Endothelial cell (in vitro differentiated cells): ENCODE results near the gene GPR37L1. TPM values are rescaled to one million over a fixed set of nuclear protein-coding genes. Genes with fewer than 3 reads are reported as not detected.

Source experiments
- DNase-seq: peaks from one replicate; pipeline ENCODE4 v3.0.0; 2021; ENCODE audit warnings: low spot score
- H3K27ac Mint-ChIP-seq: one replicate; pipeline ENCODE4 v1.8.0; 2021; ENCODE audit warnings: mixed read lengths, inconsistent platforms; ENCODE audit not compliant: unreplicated experiment
- H3K27me3 Mint-ChIP-seq: one replicate; pipeline ENCODE4 v1.8.0; 2021; ENCODE audit warnings: mild to moderate bottlenecking, moderate library complexity, mixed read lengths, inconsistent platforms; ENCODE audit not compliant: unreplicated experiment
- H3K36me3 Mint-ChIP-seq: one replicate; pipeline ENCODE4 v1.8.0; 2021; ENCODE audit warnings: mild to moderate bottlenecking, low read depth, mixed read lengths, inconsistent platforms; ENCODE audit not compliant: unreplicated experiment
- H3K4me1 Mint-ChIP-seq: one replicate; pipeline ENCODE4 v1.8.0; 2021; ENCODE audit warnings: mild to moderate bottlenecking, mixed read lengths, inconsistent platforms; ENCODE audit not compliant: unreplicated experiment
- H3K4me3 Mint-ChIP-seq: one replicate; pipeline ENCODE4 v1.8.0; 2021; ENCODE audit warnings: mild to moderate bottlenecking, mixed read lengths, inconsistent platforms; ENCODE audit not compliant: unreplicated experiment
- H3K9me3 Mint-ChIP-seq: one replicate; pipeline ENCODE4 v1.8.0; 2021; ENCODE audit warnings: mixed read lengths, inconsistent platforms; ENCODE audit not compliant: unreplicated experiment
- CTCF ChIP-seq: fragments of 200-600 bp; sonication (generic); IDR thresholded peaks from one replicate; pipeline ENCODE4 v1.5.0; 2021; ENCODE audit warnings: antibody characterized with exemption; ENCODE audit not compliant: unreplicated experiment
- total RNA-seq: library from RNA; stranded (reverse); fragmentation: NEBNext Ultra II Directional; extraction: Animal tissue kit (Norgen Biotek cat#: 25700); gene quantifications from one replicate; pipeline ENCODE4 v1.2.1, GENCODE V29; 2021; ENCODE audit not compliant: unreplicated experiment

The GPR37L1 gene
- total RNA-seq, 1 donor from 2014 or later, result not detected

- Mint-ChIP-seq H3K27ac (no peak overlapping the region), H3K9me3 (no peaks in the 10 kb centered on the region), H3K4me3 (peak overlapping the region; percentile 57), H3K4me1 (no peaks in the 10 kb centered on the region), H3K27me3 (peaks cover 2% of the 10 kb centered on the region), H3K36me3 (peaks cover 10% of the 10 kb centered on the region)
- DNase-seq, result no peak
- TF ChIP-seq CTCF, result no peak
Measured at GRCh38 chr1:202133001-202133400, 10.3 kb downstream of the GPR37L1 start.

- DNase-seq, result no peak
- Mint-ChIP-seq H3K27ac (no peak overlapping the region), H3K4me1 (peaks cover under 1% of the 10 kb centered on the region), H3K27me3 (peaks cover 3% of the 10 kb centered on the region), H3K4me3 (peak overlapping the region; percentile 57), H3K36me3 (peaks cover 14% of the 10 kb centered on the region), H3K9me3 (no peaks in the 10 kb centered on the region)
- no peak for TF ChIP-seq CTCF
Measured at GRCh38 chr1:202133496-202133895, 10.8 kb downstream of the GPR37L1 start.

GRCh38 chr1:202133989-202134388 is 11.3 kb downstream of the GPR37L1 start:
- Mint-ChIP-seq H3K27me3 (peaks cover 3% of the 10 kb centered on the region), H3K9me3 (no peaks in the 10 kb centered on the region), H3K4me1 (peaks cover 2% of the 10 kb centered on the region), H3K36me3 (peaks cover 16% of the 10 kb centered on the region), H3K27ac (no peak overlapping the region), H3K4me3 (no peak overlapping the region)
- TF ChIP-seq CTCF, result no peak
- DNase-seq, result no peak

GRCh38 chr1:202134645-202135172 is 12.0 kb downstream of the GPR37L1 start:
- Mint-ChIP-seq H3K4me3 (no peak overlapping the region), H3K9me3 (no peaks in the 10 kb centered on the region), H3K27ac (no peak overlapping the region), H3K36me3 (peaks cover 16% of the 10 kb centered on the region), H3K4me1 (peaks cover 2% of the 10 kb centered on the region), H3K27me3 (peaks cover 3% of the 10 kb centered on the region)
- no peak for DNase-seq
- no peak for TF ChIP-seq CTCF

GRCh38 chr1:202135221-202135721 is 12.6 kb downstream of the GPR37L1 start:
- peak; percentile 60 for DNase-seq
- Mint-ChIP-seq H3K4me1 (peaks cover 2% of the 10 kb centered on the region), H3K36me3 (peaks cover 16% of the 10 kb centered on the region), H3K4me3 (no peak overlapping the region), H3K9me3 (no peaks in the 10 kb centered on the region), H3K27ac (no peak overlapping the region), H3K27me3 (peaks cover 3% of the 10 kb centered on the region)
- peak; percentile 66 for TF ChIP-seq CTCF
